CD4-positive, alpha-beta T cell (primary cell): ENCODE data around the gene TLL2. TPM values are rescaled to one million over a fixed set of nuclear protein-coding genes. Genes with fewer than 3 reads are reported as not detected.

Experiments used
- ATAC-seq: fragments of 200-7000 bp; cut with Tn5 transposase; one replicate; pipeline ENCODE4 v1.10.0; 2022; ENCODE audit warnings: mild to moderate bottlenecking; ENCODE audit not compliant: poor library complexity
- CTCF ChIA-PET: fragments of 350-600 bp; sonication (Branson Sonifier 250); formaldehyde crosslinking; loops from one replicate; lab custom pipeline; 2021; ENCODE audit warnings: antibody characterized with exemption, inconsistent platforms; lab: Charles Lee
- POLR2A ChIA-PET: fragments of 350-600 bp; sonication (Branson Sonifier 250); formaldehyde crosslinking; loops from one replicate; lab custom pipeline; 2021; ENCODE audit warnings: antibody characterized with exemption, inconsistent platforms; lab: Charles Lee
- DNase-seq, 14 experiments: peaks; one replicate each; pipeline ENCODE4 v3.0.0-alpha.2; 2013 to 2020; ENCODE audit warnings: mixed read lengths in 2 of 14
- H3K27ac ChIP-seq, 2 donors: one replicate each; pipeline versions ENCODE4 v1.5.1 to v1.7.0; 2013; ENCODE audit warnings: low read length in 2 of 2, low read depth in 1 of 2, mild to moderate bottlenecking in 1 of 2
- H3K27me3 ChIP-seq, 2 experiments: 1 replicate in 1 of 2; 2 replicates in 1 of 2; pipeline versions ENCODE4 v1.6.1 to v1.7.0; 2013; ENCODE audit warnings: low read length in 2 of 2, control low read depth in 1 of 2, mild to moderate bottlenecking in 1 of 2, moderate library complexity in 1 of 2; ENCODE audit not compliant: insufficient read depth in 2 of 2, control insufficient read depth in 1 of 2
- H3K36me3 ChIP-seq: one replicate; pipeline ENCODE4 v1.6.1; 2013; ENCODE audit warnings: low read length, control low read depth; ENCODE audit not compliant: insufficient read depth
- H3K4me1 ChIP-seq: one replicate; pipeline ENCODE4 v1.6.1; 2013; ENCODE audit warnings: low read length, control low read depth; ENCODE audit not compliant: insufficient read depth
- H3K4me3 ChIP-seq: one replicate; pipeline ENCODE4 v1.5.1; 2013; ENCODE audit warnings: mild to moderate bottlenecking, low read length, moderate library complexity
- H3K9me3 ChIP-seq, 2 experiments: 1 replicate in 1 of 2; 2 replicates in 1 of 2; pipeline versions ENCODE4 v1.6.1 to v1.7.0; 2013; ENCODE audit warnings: low read length in 2 of 2, mild to moderate bottlenecking in 2 of 2, control low read depth in 1 of 2, moderate library complexity in 1 of 2; ENCODE audit not compliant: control insufficient read depth in 1 of 2, insufficient read depth in 1 of 2
- H3K27ac Mint-ChIP-seq: one replicate; pipeline ENCODE4 v1.8.0; 2020; ENCODE audit warnings: mixed read lengths
- H3K27me3 Mint-ChIP-seq: one replicate; pipeline ENCODE4 v1.8.0; 2021; ENCODE audit warnings: mixed read lengths
- H3K36me3 Mint-ChIP-seq: one replicate; pipeline ENCODE4 v1.8.0; 2021; ENCODE audit warnings: low read depth, mixed read lengths
- H3K4me1 Mint-ChIP-seq: one replicate; pipeline ENCODE4 v1.8.0; 2021; ENCODE audit warnings: low read depth, mixed read lengths
- H3K4me3 Mint-ChIP-seq: one replicate; pipeline ENCODE4 v1.8.0; 2020; ENCODE audit warnings: mild to moderate bottlenecking, mixed read lengths
- H3K9me3 Mint-ChIP-seq: one replicate; pipeline ENCODE4 v1.8.0; 2020; ENCODE audit warnings: mixed read lengths
- CTCF ChIP-seq: fragments of 200-600 bp; IDR thresholded peaks from one replicate; pipeline ENCODE4 v1.8.0; 2022; ENCODE audit warnings: antibody characterized with exemption, mild to moderate bottlenecking
- intact Hi-C, 2 experiments: fragments of 100-400 bp; cut with DNase I in 1 of 2; cut with micrococcal nuclease in 1 of 2; formaldehyde crosslinking; loops; one replicate each; pipeline versions ENCODE4 v1.15.1 to v1.9.0; 2023 to 2025; cut with DNase I, micrococcal nuclease
- total RNA-seq, 174 experiments: library from RNA in 2 of 174; stranded (reverse) in 2 of 174; gene quantifications; one replicate each; pipeline ENCODE4 v1.2.3 and lab custom pipeline; 2021 to 2026

TLL2 gene
- total RNA-seq, 2 experiments from 2014 or later: not detected

- Histone ChIP-seq H3K27me3 (no peaks in the 10 kb centered on the region), H3K4me3 (no peak overlapping the region), H3K9me3 (peaks cover 0 to 3% of the 10 kb centered on the region in 2 experiments), H3K4me1 (no peaks in the 10 kb centered on the region), H3K27ac (no peak overlapping the region), H3K36me3 (no peaks in the 10 kb centered on the region)
- no peak for DNase-seq
- no peak for TF ChIP-seq CTCF
- peaks cover 5% of the 10 kb centered on the region for H3K27me3 Mint-ChIP-seq
- no peak overlapping the region for H3K4me3 Mint-ChIP-seq
- no peak overlapping the region for H3K27ac Mint-ChIP-seq
- no peaks in the 10 kb centered on the region for H3K36me3 Mint-ChIP-seq
- H3K9me3 Mint-ChIP-seq: peaks cover 3% of the 10 kb centered on the region
- ChIA-PET CTCF (no interaction called here), POLR2A (no interaction called here)
- H3K4me1 Mint-ChIP-seq: no peaks in the 10 kb centered on the region
- no peak for ATAC-seq
- intact Hi-C loops: no loop called here
Measured at GRCh38 chr10:96346295-96346694, 167.4 kb downstream of the TLL2 start.

DNA sequence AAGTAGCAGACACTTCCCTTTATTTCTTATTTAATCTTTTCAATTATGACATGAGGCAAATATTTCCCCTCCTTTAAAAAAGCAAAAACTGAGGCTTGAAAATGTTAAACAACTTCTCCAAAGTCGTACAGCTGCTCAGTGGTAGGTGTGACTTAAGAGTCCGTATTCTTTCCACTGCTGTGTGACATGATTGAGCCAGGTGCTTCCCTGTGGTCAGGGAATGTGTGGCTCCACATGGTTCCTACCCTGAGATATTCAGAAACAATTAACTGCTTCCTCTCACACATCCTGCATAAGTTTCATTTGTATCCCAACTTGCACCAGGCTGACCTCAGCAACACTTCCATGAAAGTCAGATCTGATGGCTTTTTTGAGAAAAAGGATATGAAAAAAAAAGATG is 168.5 kb downstream of the TLL2 start:
- Mint-ChIP-seq H3K27me3 (peaks cover 5% of the 10 kb centered on the region), H3K4me3 (no peak overlapping the region), H3K4me1 (no peaks in the 10 kb centered on the region), H3K27ac (no peak overlapping the region), H3K9me3 (peaks cover 3% of the 10 kb centered on the region), H3K36me3 (no peaks in the 10 kb centered on the region)
- Histone ChIP-seq H3K4me1 (no peaks in the 10 kb centered on the region), H3K4me3 (no peak overlapping the region), H3K9me3 (peaks cover 0 to 3% of the 10 kb centered on the region in 2 experiments), H3K27ac (no peak overlapping the region), H3K27me3 (no peaks in the 10 kb centered on the region), H3K36me3 (no peaks in the 10 kb centered on the region)
- intact Hi-C loops: no loop called here
- ATAC-seq: no peak
- no peak for DNase-seq
- no peak for TF ChIP-seq CTCF
- ChIA-PET CTCF (interaction anchor here (1.2 kb wide), 1 partner anchor 115 kb away, joined by 3 read pairs; no protein-coding TSS in a partner anchor), POLR2A (no interaction called here)

DNA sequence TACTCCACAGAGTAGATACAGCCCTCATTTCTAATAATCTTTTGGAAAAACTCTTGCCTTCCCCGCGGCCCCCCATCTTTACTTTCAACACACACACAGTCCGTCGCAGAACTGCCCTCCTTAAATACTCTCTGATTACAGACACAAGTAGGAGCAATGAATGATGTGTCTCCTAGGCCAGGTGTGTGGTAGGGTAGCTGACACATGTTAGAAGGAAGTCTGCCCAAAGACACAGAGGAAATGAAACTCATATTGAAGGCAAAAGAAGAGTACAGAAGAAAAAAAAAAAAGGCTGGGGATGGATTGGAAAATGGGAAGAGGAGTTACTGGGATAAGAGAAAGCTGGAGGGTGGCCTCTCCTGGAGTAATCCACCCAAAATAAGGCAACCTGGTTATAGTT is 169.5 kb downstream of the TLL2 start:
- Histone ChIP-seq H3K4me1 (no peaks in the 10 kb centered on the region), H3K27ac (no peak overlapping the region), H3K4me3 (no peak overlapping the region), H3K36me3 (no peaks in the 10 kb centered on the region), H3K27me3 (no peaks in the 10 kb centered on the region), H3K9me3 (peaks cover 0 to 3% of the 10 kb centered on the region in 2 experiments)
- peaks cover 5% of the 10 kb centered on the region for H3K27me3 Mint-ChIP-seq
- no peak overlapping the region for H3K27ac Mint-ChIP-seq
- ATAC-seq (no peak), DNase-seq (no peak)
- peaks cover 3% of the 10 kb centered on the region for H3K9me3 Mint-ChIP-seq
- CTCF ChIA-PET: interaction anchor here (1.2 kb wide), 1 partner anchor 114 kb away, joined by 3 read pairs; no protein-coding TSS in a partner anchor
- no peak overlapping the region for H3K4me3 Mint-ChIP-seq
- no peaks in the 10 kb centered on the region for H3K36me3 Mint-ChIP-seq
- intact Hi-C loops: no loop called here
- H3K4me1 Mint-ChIP-seq: no peaks in the 10 kb centered on the region
- POLR2A ChIA-PET: no interaction called here
- no peak for TF ChIP-seq CTCF
